ENCODE results near the gene DBX2.

DBX2 gene

DNA sequence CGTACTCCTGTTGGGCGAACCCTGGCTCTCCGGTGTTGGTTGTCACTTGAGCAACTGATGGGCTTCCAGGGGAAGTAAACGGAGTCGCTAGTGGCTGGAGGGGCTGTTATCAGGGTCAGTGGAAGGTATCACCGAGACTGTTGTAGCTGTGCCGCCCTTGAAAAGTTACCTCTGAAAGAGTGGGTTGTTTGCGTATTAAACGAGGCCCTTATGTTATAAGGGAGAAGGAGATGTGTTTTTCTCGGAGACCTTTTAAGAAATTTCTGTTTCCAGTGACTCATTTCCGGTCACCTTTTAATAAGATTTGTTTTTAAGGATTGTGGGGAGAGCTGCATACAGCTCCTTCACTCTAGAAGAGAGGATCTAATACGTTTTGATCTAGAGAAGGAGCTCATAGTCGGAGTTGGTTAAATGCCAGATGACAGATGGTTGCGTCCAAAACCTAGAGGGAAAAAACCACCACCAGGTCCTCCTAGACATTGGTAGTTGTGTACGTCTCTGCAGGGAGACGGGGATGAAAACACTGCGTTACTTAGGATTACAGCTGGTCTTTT lies 750 bp upstream of the DBX2 start:
- H3K27me3 ChIP-seq (ENCODE audit: control insufficient read depth in 1 of 2, insufficient read depth in 1 of 2, low read length in 2 of 2): peaks cover 7 to 32% of the 10 kb centered on the region in 2 experiments
- 17% methylated on average over 16 of the region's 17 CpGs for WGBS
- H3K4me3 ChIP-seq (ENCODE audit: insufficient read depth in 1 of 2, low read depth in 1 of 2, low read length in 2 of 2): peak overlapping the region; percentile 51 to 80
- peak overlapping the region; percentile 73 for H3K9ac ChIP-seq (ENCODE audit: low read length)
- H2BK12ac ChIP-seq (ENCODE audit: low read length in 2 of 2): no peak overlapping the region
- no peak overlapping the region for H2BK15ac ChIP-seq (ENCODE audit: low read depth, poor library complexity, severe bottlenecking)
- H3K9me3 ChIP-seq (ENCODE audit: control insufficient read depth, low read length): no peaks in the 10 kb centered on the region
- peaks cover 14% of the 10 kb centered on the region for H3K4me1 ChIP-seq (ENCODE audit: control insufficient read depth, insufficient read depth, low read depth, low read length)
- no peak overlapping the region for H3K14ac ChIP-seq (ENCODE audit: low read length in 2 of 2)
- peak overlapping the region; percentile 97 for H3K4me2 ChIP-seq (ENCODE audit: low read length, poor library complexity, severe bottlenecking)
- no peak overlapping the region for H2AK5ac ChIP-seq (ENCODE audit: low read length, severe bottlenecking)
- DNase-seq: no peak
- no peak overlapping the region for H3K4ac ChIP-seq (ENCODE audit: low read depth in 1 of 2, low read length in 2 of 2)
- H2AFZ ChIP-seq (ENCODE audit: low read depth, low read length): no peak overlapping the region
- H3K18ac ChIP-seq (ENCODE audit: low read depth in 1 of 2, low read length in 2 of 2): no peak overlapping the region
- no peak overlapping the region for H2BK120ac ChIP-seq (ENCODE audit: low read depth, low read length)
- H3K79me1 ChIP-seq (replicated peaks; ENCODE audit: low read length, poor library complexity, severe bottlenecking): no peaks in the 10 kb centered on the region
- H4K8ac ChIP-seq (ENCODE audit: low read length): no peak overlapping the region
- no peak overlapping the region for H3K23ac ChIP-seq (ENCODE audit: low read length in 2 of 2)
- no peak overlapping the region for H4K91ac ChIP-seq (ENCODE audit: low read length)
- no peak overlapping the region for H2BK5ac ChIP-seq (ENCODE audit: low read depth, low read length, poor library complexity, severe bottlenecking)
- H3K27ac ChIP-seq (ENCODE audit: low read length, poor library complexity, severe bottlenecking): no peak overlapping the region
- H3K36me3 ChIP-seq (ENCODE audit: control insufficient read depth in 1 of 2, insufficient read depth in 2 of 2, low read depth in 1 of 2, low read length in 2 of 2): no peaks in the 10 kb centered on the region

DNA sequence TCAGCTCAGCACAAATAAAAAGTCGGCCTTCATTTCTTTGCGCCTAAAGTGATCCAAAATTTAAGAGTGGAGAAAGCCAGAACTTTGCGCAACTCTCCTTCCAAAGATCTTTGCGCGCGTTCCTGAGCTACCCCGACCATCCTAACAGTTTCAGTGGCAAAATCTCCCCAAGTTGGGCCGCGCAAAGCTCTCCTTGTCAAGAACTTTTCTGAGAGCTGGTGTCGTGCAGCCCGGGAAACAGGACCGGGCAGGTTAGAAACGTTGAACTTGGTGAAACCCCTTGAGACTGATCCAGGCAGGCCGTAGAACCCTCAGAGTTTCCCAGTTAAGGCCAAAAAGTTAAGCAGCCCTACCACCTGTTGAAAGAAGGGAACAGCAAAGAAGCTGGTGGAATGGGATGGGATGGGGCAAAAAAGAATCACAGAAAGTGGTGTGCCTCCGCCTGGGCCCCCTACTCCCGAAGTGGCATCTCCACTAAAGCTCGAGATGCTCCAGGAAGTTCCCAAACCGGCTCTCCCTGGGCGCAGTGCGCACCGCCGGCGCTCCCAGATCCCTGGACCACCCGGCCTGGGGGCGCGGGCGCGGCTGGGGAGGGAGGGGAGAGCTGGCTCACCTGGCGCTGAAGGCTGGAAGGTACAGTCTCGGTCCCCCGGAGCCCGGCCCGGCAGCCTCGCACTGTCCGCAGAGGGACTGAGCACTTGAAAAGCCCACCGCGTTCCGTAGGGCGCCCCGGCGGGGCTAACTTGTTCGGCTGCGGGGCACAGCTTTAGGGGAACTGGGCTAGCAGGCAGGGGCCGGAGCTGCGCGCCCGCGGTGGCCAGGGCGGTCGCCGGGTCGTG lies 768 bp downstream of the DBX2 start:
- Histone ChIP-seq H3K14ac (ENCODE audit: low read length in 2 of 2) (no peak overlapping the region), H3K4me3 (ENCODE audit: insufficient read depth in 1 of 2, low read depth in 1 of 2, low read length in 2 of 2) (peak overlapping the region; percentile 51 to 80), H2BK120ac (ENCODE audit: low read depth, low read length) (no peak overlapping the region), H3K27me3 (ENCODE audit: control insufficient read depth in 1 of 2, insufficient read depth in 1 of 2, low read length in 2 of 2) (peaks cover 7 to 32% of the 10 kb centered on the region in 2 experiments), H3K4me1 (ENCODE audit: control insufficient read depth, insufficient read depth, low read depth, low read length) (peaks cover 14% of the 10 kb centered on the region), H2BK12ac (ENCODE audit: low read length in 2 of 2) (no peak overlapping the region), H3K36me3 (ENCODE audit: control insufficient read depth in 1 of 2, insufficient read depth in 2 of 2, low read depth in 1 of 2, low read length in 2 of 2) (no peaks in the 10 kb centered on the region), H3K9ac (ENCODE audit: low read length) (peak overlapping the region; percentile 73), H2BK15ac (ENCODE audit: low read depth, poor library complexity, severe bottlenecking) (no peak overlapping the region), H4K91ac (ENCODE audit: low read length) (no peak overlapping the region), H2AK5ac (ENCODE audit: low read length, severe bottlenecking) (no peak overlapping the region), H3K23ac (ENCODE audit: low read length in 2 of 2) (no peak overlapping the region), H3K9me3 (ENCODE audit: control insufficient read depth, low read length) (no peaks in the 10 kb centered on the region), H2BK5ac (ENCODE audit: low read depth, low read length, poor library complexity, severe bottlenecking) (no peak overlapping the region), H2AFZ (ENCODE audit: low read depth, low read length) (no peak overlapping the region), H3K79me1 (replicated peaks; ENCODE audit: low read length, poor library complexity, severe bottlenecking) (no peaks in the 10 kb centered on the region), H3K18ac (ENCODE audit: low read depth in 1 of 2, low read length in 2 of 2) (no peak overlapping the region), H3K4ac (ENCODE audit: low read depth in 1 of 2, low read length in 2 of 2) (no peak overlapping the region), H3K27ac (ENCODE audit: low read length, poor library complexity, severe bottlenecking) (no peak overlapping the region), H4K8ac (ENCODE audit: low read length) (no peak overlapping the region), H3K4me2 (ENCODE audit: low read length, poor library complexity, severe bottlenecking) (peak overlapping the region; percentile 97)
- 8% methylated on average over 48 of the region's 52 CpGs for WGBS
- no peak for DNase-seq

DNA sequence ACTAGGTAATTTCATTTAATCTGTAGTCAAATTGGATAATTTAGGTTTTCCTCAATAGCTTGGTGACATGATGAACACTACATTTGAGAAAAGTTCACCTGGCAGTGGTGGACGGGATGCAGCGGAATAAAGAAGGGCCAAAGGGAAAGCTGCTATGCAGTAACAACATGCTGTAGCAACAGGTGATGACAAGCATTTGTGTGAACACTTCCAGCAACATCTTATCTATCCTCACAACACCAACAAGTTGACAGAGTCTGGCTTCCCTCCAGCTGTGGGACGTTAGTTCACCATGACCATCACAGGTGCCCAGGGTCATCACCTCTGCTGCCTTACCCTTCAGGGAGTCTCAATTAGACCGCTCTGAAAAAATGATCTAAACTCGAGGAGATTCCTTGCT lies 8.3 kb downstream of the DBX2 start:
- Histone ChIP-seq H3K4me2 (ENCODE audit: low read length, poor library complexity, severe bottlenecking) (no peak overlapping the region), H3K23ac (ENCODE audit: low read length in 2 of 2) (no peak overlapping the region), H3K4me1 (ENCODE audit: control insufficient read depth, insufficient read depth, low read depth, low read length) (no peaks in the 10 kb centered on the region), H2BK15ac (ENCODE audit: low read depth, poor library complexity, severe bottlenecking) (no peak overlapping the region), H3K18ac (ENCODE audit: low read depth in 1 of 2, low read length in 2 of 2) (no peak overlapping the region), H2BK5ac (ENCODE audit: low read depth, low read length, poor library complexity, severe bottlenecking) (no peak overlapping the region), H2AFZ (ENCODE audit: low read depth, low read length) (no peak overlapping the region), H3K4me3 (ENCODE audit: insufficient read depth in 1 of 2, low read depth in 1 of 2, low read length in 2 of 2) (no peak overlapping the region), H3K36me3 (ENCODE audit: control insufficient read depth in 1 of 2, insufficient read depth in 2 of 2, low read depth in 1 of 2, low read length in 2 of 2) (no peaks in the 10 kb centered on the region), H3K4ac (ENCODE audit: low read depth in 1 of 2, low read length in 2 of 2) (no peak overlapping the region), H3K27me3 (ENCODE audit: control insufficient read depth in 1 of 2, insufficient read depth in 1 of 2, low read length in 2 of 2) (no peaks in the 10 kb centered on the region), H4K8ac (ENCODE audit: low read length) (no peak overlapping the region), H3K14ac (ENCODE audit: low read length in 2 of 2) (no peak overlapping the region), H2BK120ac (ENCODE audit: low read depth, low read length) (no peak overlapping the region), H3K27ac (ENCODE audit: low read length, poor library complexity, severe bottlenecking) (no peak overlapping the region), H4K91ac (ENCODE audit: low read length) (no peak overlapping the region), H3K9ac (ENCODE audit: low read length) (no peak overlapping the region), H3K9me3 (ENCODE audit: control insufficient read depth, low read length) (no peaks in the 10 kb centered on the region), H3K79me1 (replicated peaks; ENCODE audit: low read length, poor library complexity, severe bottlenecking) (no peaks in the 10 kb centered on the region), H2BK12ac (ENCODE audit: low read length in 2 of 2) (no peak overlapping the region), H2AK5ac (ENCODE audit: low read length, severe bottlenecking) (no peak overlapping the region)
- 82% methylated on average over 5 of the region's 5 CpGs for WGBS
- no peak for DNase-seq

DNA sequence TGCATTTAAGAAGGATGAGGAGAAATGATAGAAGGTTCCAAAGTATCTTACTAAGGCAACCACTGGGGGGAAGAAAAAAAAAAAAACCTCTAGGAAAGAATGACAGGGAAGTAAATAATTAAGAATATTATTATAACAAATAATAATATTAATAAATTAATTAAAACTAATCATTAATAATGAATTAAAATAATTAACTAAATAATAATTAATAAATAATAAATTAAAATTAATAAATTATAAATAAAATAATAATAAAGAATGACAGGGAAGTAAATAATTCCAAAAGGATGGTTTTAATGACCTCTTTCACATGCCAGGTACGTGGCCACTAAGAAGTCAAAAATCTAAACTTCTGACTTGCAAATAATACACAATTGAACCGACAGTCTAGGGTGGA lies 9.9 kb downstream of the DBX2 start:
- no peak for DNase-seq
- H3K18ac ChIP-seq (ENCODE audit: low read depth in 1 of 2, low read length in 2 of 2): no peak overlapping the region
- H2BK120ac ChIP-seq (ENCODE audit: low read depth, low read length): no peak overlapping the region
- H2BK5ac ChIP-seq (ENCODE audit: low read depth, low read length, poor library complexity, severe bottlenecking): no peak overlapping the region
- H2AFZ ChIP-seq (ENCODE audit: low read depth, low read length): no peak overlapping the region
- H3K4me2 ChIP-seq (ENCODE audit: low read length, poor library complexity, severe bottlenecking): no peak overlapping the region
- no peak overlapping the region for H3K27ac ChIP-seq (ENCODE audit: low read length, poor library complexity, severe bottlenecking)
- no peak overlapping the region for H4K8ac ChIP-seq (ENCODE audit: low read length)
- no peak overlapping the region for H3K9ac ChIP-seq (ENCODE audit: low read length)
- no peak overlapping the region for H4K91ac ChIP-seq (ENCODE audit: low read length)
- H3K4me3 ChIP-seq (ENCODE audit: insufficient read depth in 1 of 2, low read depth in 1 of 2, low read length in 2 of 2): no peak overlapping the region
- no peaks in the 10 kb centered on the region for H3K79me1 ChIP-seq (replicated peaks; ENCODE audit: low read length, poor library complexity, severe bottlenecking)
- H2BK12ac ChIP-seq (ENCODE audit: low read length in 2 of 2): no peak overlapping the region
- no peak overlapping the region for H3K4ac ChIP-seq (ENCODE audit: low read depth in 1 of 2, low read length in 2 of 2)
- WGBS: 75% methylated on average over 1 of the region's 2 CpGs
- H3K9me3 ChIP-seq (ENCODE audit: control insufficient read depth, low read length): no peaks in the 10 kb centered on the region
- no peak overlapping the region for H3K14ac ChIP-seq (ENCODE audit: low read length in 2 of 2)
- H3K27me3 ChIP-seq (ENCODE audit: control insufficient read depth in 1 of 2, insufficient read depth in 1 of 2, low read length in 2 of 2): no peaks in the 10 kb centered on the region
- H3K23ac ChIP-seq (ENCODE audit: low read length in 2 of 2): no peak overlapping the region
- H2BK15ac ChIP-seq (ENCODE audit: low read depth, poor library complexity, severe bottlenecking): no peak overlapping the region
- no peak overlapping the region for H2AK5ac ChIP-seq (ENCODE audit: low read length, severe bottlenecking)
- no peaks in the 10 kb centered on the region for H3K36me3 ChIP-seq (ENCODE audit: control insufficient read depth in 1 of 2, insufficient read depth in 2 of 2, low read depth in 1 of 2, low read length in 2 of 2)
- H3K4me1 ChIP-seq (ENCODE audit: control insufficient read depth, insufficient read depth, low read depth, low read length): no peaks in the 10 kb centered on the region
